ENCODE data around the gene DNAH5.

The DNAH5 gene

GRCh38 chr5:13934125-13934524, 10.4 kb downstream of the DNAH5 start:
- H3K36me3 ChIP-seq = no peaks in the 10 kb centered on the region
- H3K27me3 ChIP-seq = peaks cover 8% of the 10 kb centered on the region
- no peak overlapping the region for H3K4me3 ChIP-seq (ENCODE audit: low read depth, low read length)
- H3K9me3 ChIP-seq = no peaks in the 10 kb centered on the region
- DNase-seq = no peak
- TF ChIP-seq CTCF (IDR thresholded peaks at IDR 0.05; ENCODE audit: low read depth, low read length) = no peak
- H3K4me1 ChIP-seq = no peaks in the 10 kb centered on the region

GRCh38 chr5:13932561-13932960, 11.9 kb downstream of the DNAH5 start:
- TF ChIP-seq CTCF (IDR thresholded peaks at IDR 0.05; ENCODE audit: low read depth, low read length) = no peak

GRCh38 chr5:13932011-13932410, 12.5 kb downstream of the DNAH5 start:
- peaks cover 2% of the 10 kb centered on the region; the same call in 1 of the 2 replicates for H3K27me3 ChIP-seq
- H3K9me3 ChIP-seq = no peaks in the 10 kb centered on the region
- DNase-seq = no peak
- no peaks in the 10 kb centered on the region for H3K4me1 ChIP-seq
- no peak overlapping the region for H3K4me3 ChIP-seq (ENCODE audit: low read depth, low read length)
- TF ChIP-seq CTCF (IDR thresholded peaks at IDR 0.05; ENCODE audit: low read depth, low read length) = no peak
- no peaks in the 10 kb centered on the region for H3K36me3 ChIP-seq

More at GRCh38 chr5:13932561-13932960, 11.9 kb downstream of the DNAH5 start:
- DNase-seq = no peak
- Histone ChIP-seq H3K9me3 (no peaks in the 10 kb centered on the region), H3K27me3 (peaks cover 2% of the 10 kb centered on the region; the same call in 1 of the 2 replicates), H3K4me3 (ENCODE audit: low read depth, low read length) (no peak overlapping the region), H3K36me3 (no peaks in the 10 kb centered on the region), H3K4me1 (no peaks in the 10 kb centered on the region)

GRCh38 chr5:13930541-13931171, 13.8 kb downstream of the DNAH5 start:
- Histone ChIP-seq H3K9me3 (no peaks in the 10 kb centered on the region), H3K27me3 (peaks cover 2% of the 10 kb centered on the region; the same call in 1 of the 2 replicates), H3K4me3 (ENCODE audit: low read depth, low read length) (no peak overlapping the region), H3K36me3 (no peaks in the 10 kb centered on the region), H3K4me1 (no peaks in the 10 kb centered on the region)
- DNase-seq = no peak
- no peak for TF ChIP-seq CTCF (IDR thresholded peaks at IDR 0.05; ENCODE audit: low read depth, low read length)

GRCh38 chr5:13926731-13927130, 17.8 kb downstream of the DNAH5 start:
- Histone ChIP-seq H3K4me3 (ENCODE audit: low read depth, low read length) (no peak overlapping the region), H3K4me1 (no peaks in the 10 kb centered on the region), H3K9me3 (no peaks in the 10 kb centered on the region), H3K36me3 (no peaks in the 10 kb centered on the region), H3K27me3 (0 out of 2 replicates have a peak, but pooled peaks cover 2% of the 10 kb centered on the region)
- no peak for DNase-seq
- TF ChIP-seq CTCF (IDR thresholded peaks at IDR 0.05; ENCODE audit: low read depth, low read length) = no peak

GRCh38 chr5:13921578-13921977, 22.9 kb downstream of the DNAH5 start:
- Histone ChIP-seq H3K4me3 (ENCODE audit: low read depth, low read length) (no peak overlapping the region), H3K4me1 (no peaks in the 10 kb centered on the region), H3K36me3 (no peaks in the 10 kb centered on the region), H3K27me3 (no peaks in the 10 kb centered on the region), H3K9me3 (no peaks in the 10 kb centered on the region)
- no peak for DNase-seq
- no peak for TF ChIP-seq CTCF (IDR thresholded peaks at IDR 0.05; ENCODE audit: low read depth, low read length)

Measured in BE2C (cell line).